Motor neuron (in vitro differentiated cells): ENCODE measurements around the gene PRPF6. TPM values are rescaled to one million over a fixed set of nuclear protein-coding genes. Genes with fewer than 3 reads are reported as not detected.
A peak's percentile ranks its signal among the peaks of the same experiment; 100 is the strongest.

ENCODE experiments used
- ATAC-seq, 8 experiments: fragments of 200-7000 bp; cut with Tn5 transposase; replicated peaks in 6 of 8; 2 replicates each; pipeline ENCODE4 v1.8.0; 2021; ENCODE audit warnings: mild to moderate bottlenecking in 8 of 8, moderate library complexity in 8 of 8
- H3K27ac ChIP-seq, 2 donors: fragments of 250-450 bp; sonication (Bioruptor Pico); 2 replicates each; pipeline ENCODE4 v1.9.0; 2021; ENCODE audit warnings: antibody characterized with exemption in 2 of 2, mild to moderate bottlenecking in 2 of 2, moderate library complexity in 1 of 2
- H3K4me1 ChIP-seq, 2 donors: fragments of 250-450 bp; sonication (Bioruptor Pico); replicated peaks in 1 of 2; 2 replicates each; pipeline ENCODE4 v1.6.1; 2021; ENCODE audit warnings: antibody characterized with exemption in 2 of 2, mild to moderate bottlenecking in 2 of 2, moderate library complexity in 1 of 2
- H3K4me3 ChIP-seq, 5 donors: fragments of 250-450 bp; sonication (Bioruptor Pico); 2 replicates each; pipeline ENCODE4 v1.9.0; 2021; ENCODE audit warnings: antibody characterized with exemption in 5 of 5, mild to moderate bottlenecking in 5 of 5, moderate library complexity in 4 of 5
- WGBS, 10 experiments: fragments of 450-650 bp; shearing (Covaris generic); methylation state at CpG; one replicate each; pipeline ENCODE4 v1.0.0; 2022; 5-methylcytosine and 5-hydroxymethylcytosine counted together
- in situ Hi-C, 9 experiments: fragments of 400-800 bp; cut with MboI; loops; one replicate each; pipeline ENCODE4 v1.15.0; 2021; ENCODE audit warnings: low sequenced_read_pairs in 9 of 9, low pct_unique_long_range_greater_than_20kb in 2 of 9; ENCODE audit not compliant: unreplicated experiment in 9 of 9
- total RNA-seq, 8 experiments: library from RNA; unstranded; fragments of 300-600 nt; gene quantifications; 2 replicates each; pipeline versions ENCODE4 v1.2.3 to v1.2.4, GENCODE V29; 2022

PRPF6 gene
- total RNA-seq, 8 experiments from 2014 or later, result 38.2 to 97.9 (median 64.2) TPM

GRCh38 chr20:64044484-64045247, 63.7 kb downstream of the PRPF6 start:
- Histone ChIP-seq H3K27ac (no peak overlapping the region), H3K4me3 (no peak overlapping the region), H3K4me1 (peaks cover 4 to 6% of the 10 kb centered on the region in 2 donors)
- ATAC-seq, result peak in 3 of 8 experiments; percentile 72 to 81 (median 75)
- in situ Hi-C loops, result no loop called here
- WGBS, 10 experiments, result 20 to 80% (median 63%) methylated on average over 1 to 5 of the region's 14 CpGs; no CpG with 5 or more reads in 6 of the 10 experiments

- in situ Hi-C loops, result no loop called here
- Histone ChIP-seq H3K4me1 (peaks cover 6 to 7% of the 10 kb centered on the region in 2 donors), H3K27ac (no peak overlapping the region), H3K4me3 (no peak overlapping the region)
- WGBS, 10 experiments, result 53 to 83% (median 55%) methylated on average over 2 to 3 of the region's 11 CpGs; no CpG with 5 or more reads in 7 of the 10 experiments
- peak in 2 of 8 experiments; percentile 1 to 3 for ATAC-seq
Observed at GRCh38 chr20:64045346-64046011, 64.5 kb downstream of the PRPF6 start.

- no peak overlapping the region for H3K27ac ChIP-seq
- no peak for ATAC-seq
- H3K4me3 ChIP-seq, result no peak overlapping the region
- 73 to 77% methylated on average over 3 to 4 of the region's 8 CpGs; no CpG with 5 or more reads in 8 of the 10 experiments for WGBS, 10 experiments
- peaks cover 6 to 7% of the 10 kb centered on the region in 2 donors for H3K4me1 ChIP-seq
- in situ Hi-C loops, result no loop called here
Observed at GRCh38 chr20:64047046-64047389, 66.1 kb downstream of the PRPF6 start.

GRCh38 chr20:64047968-64048401, 67.1 kb downstream of the PRPF6 start:
- 7% methylated on average over 26 of the region's 49 CpGs; no CpG with 5 or more reads in 9 of the 10 experiments for WGBS, 10 experiments
- in situ Hi-C loops, result no loop called here
- no peak overlapping the region for H3K27ac ChIP-seq
- peak overlapping the region in 1 of 5 donors; percentile 5 for H3K4me3 ChIP-seq
- peak in 5 of 8 experiments; percentile 3 to 23 (median 16) for ATAC-seq
- peaks cover 2 to 7% of the 10 kb centered on the region in 2 donors for H3K4me1 ChIP-seq

GRCh38 chr20:64048402-64049044, 67.6 kb downstream of the PRPF6 start:
- H3K4me1 ChIP-seq, result peaks cover 2 to 7% of the 10 kb centered on the region in 2 donors
- in situ Hi-C loops, result no loop called here
- H3K4me3 ChIP-seq, result peak overlapping the region in 2 of 5 donors; percentile 26 to 30
- WGBS, 10 experiments, result 0% methylated on average over 2 to 8 of the region's 101 CpGs; no CpG with 5 or more reads in 8 of the 10 experiments
- no peak overlapping the region for H3K27ac ChIP-seq
- peak in 6 of 8 experiments; percentile 3 to 23 (median 12) for ATAC-seq

- peaks cover 9 to 12% of the 10 kb centered on the region in 2 donors for H3K4me1 ChIP-seq
- peak within 1 kb of the TSS; percentile 24 to 30 (median 26) for H3K4me3 ChIP-seq
- no peak within 1 kb of the TSS for H3K27ac ChIP-seq
- in situ Hi-C loops, result no loop called here
- no CpG with 5 or more reads among the region's 111 CpGs for WGBS, 10 experiments
- peak; percentile 16 to 57 (median 34) for ATAC-seq
Observed at GRCh38 chr20:64049060-64049877, 68.3 kb downstream of the PRPF6 start, which contains the start of gene SOX18. Gene SOX18 (minus strand): TSS chr20:64049639. CDS start chr20:64049516, 123 bp downstream.

GRCh38 chr20:64049878-64050260, 68.9 kb downstream of the PRPF6 start:
- in situ Hi-C loops, result no loop called here
- peaks cover 14 to 15% of the 10 kb centered on the region in 2 donors for H3K4me1 ChIP-seq
- no peak for ATAC-seq
- no peak overlapping the region for H3K27ac ChIP-seq
- H3K4me3 ChIP-seq, result no peak overlapping the region
- 40 to 83% methylated on average over 1 of the region's 16 CpGs; no CpG with 5 or more reads in 8 of the 10 experiments for WGBS, 10 experiments

GRCh38 chr20:64050261-64051032, 69.5 kb downstream of the PRPF6 start:
- no peak overlapping the region for H3K27ac ChIP-seq
- peaks cover 14 to 15% of the 10 kb centered on the region in 2 donors for H3K4me1 ChIP-seq
- WGBS, 10 experiments, result 67 to 74% methylated on average over 2 to 6 of the region's 23 CpGs; no CpG with 5 or more reads in 8 of the 10 experiments
- no peak for ATAC-seq
- H3K4me3 ChIP-seq, result no peak overlapping the region
- in situ Hi-C loops, result no loop called here

GRCh38 chr20:64051033-64051452, 70.1 kb downstream of the PRPF6 start:
- no peak overlapping the region for H3K27ac ChIP-seq
- H3K4me1 ChIP-seq, result peaks cover 15 to 18% of the 10 kb centered on the region in 2 donors
- no peak overlapping the region for H3K4me3 ChIP-seq
- ATAC-seq, result no peak
- in situ Hi-C loops, result no loop called here
- WGBS, 10 experiments, result 40 to 100% methylated on average over 1 of the region's 11 CpGs; no CpG with 5 or more reads in 8 of the 10 experiments

- in situ Hi-C loops, result no loop called here
- 0 to 95% (median 53%) methylated on average over 1 to 4 of the region's 15 CpGs; no CpG with 5 or more reads in 6 of the 10 experiments for WGBS, 10 experiments
- Histone ChIP-seq H3K27ac (no peak overlapping the region), H3K4me3 (no peak overlapping the region), H3K4me1 (peaks cover 15 to 20% of the 10 kb centered on the region in 2 donors)
- ATAC-seq, result peak in 2 of 8 experiments; percentile 9
Observed at GRCh38 chr20:64051561-64052325, 70.8 kb downstream of the PRPF6 start.

- no peak overlapping the region for H3K27ac ChIP-seq
Observed at GRCh38 chr20:64052326-64052722, 71.4 kb downstream of the PRPF6 start.

More at GRCh38 chr20:64052326-64052722, 71.4 kb downstream of the PRPF6 start:
- peaks cover 20% of the 10 kb centered on the region in 2 donors for H3K4me1 ChIP-seq
- in situ Hi-C loops, result no loop called here
- 60 to 100% (median 94%) methylated on average over 1 to 5 of the region's 10 CpGs; no CpG with 5 or more reads in 6 of the 10 experiments for WGBS, 10 experiments
- no peak for ATAC-seq
- H3K4me3 ChIP-seq, result no peak overlapping the region
